Measurements from ENCODE around the gene GNAT2. TPM values are rescaled to one million over a fixed set of nuclear protein-coding genes. Genes with fewer than 3 reads are reported as not detected.

Gene GNAT2
- total RNA-seq, 1 donor from 2014 or later = not detected

GRCh38 chr1:109659997-109660690 lies 40.7 kb upstream of the GNAT2 start:
- H3K4me3 Mint-ChIP-seq (ENCODE audit: unreplicated experiment) = no peak overlapping the region
- DNase-seq (ENCODE audit: low spot score) = peak; percentile 38
- no peak overlapping the region for H3K27ac Mint-ChIP-seq (ENCODE audit: unreplicated experiment)
- no peaks in the 10 kb centered on the region for H3K9me3 Mint-ChIP-seq (ENCODE audit: low read depth)
- H3K36me3 Mint-ChIP-seq (ENCODE audit: low read depth) = peaks cover 1% of the 10 kb centered on the region
- H3K4me1 Mint-ChIP-seq (ENCODE audit: low read depth) = peaks cover 25% of the 10 kb centered on the region
- TF ChIP-seq, protein P1, sequence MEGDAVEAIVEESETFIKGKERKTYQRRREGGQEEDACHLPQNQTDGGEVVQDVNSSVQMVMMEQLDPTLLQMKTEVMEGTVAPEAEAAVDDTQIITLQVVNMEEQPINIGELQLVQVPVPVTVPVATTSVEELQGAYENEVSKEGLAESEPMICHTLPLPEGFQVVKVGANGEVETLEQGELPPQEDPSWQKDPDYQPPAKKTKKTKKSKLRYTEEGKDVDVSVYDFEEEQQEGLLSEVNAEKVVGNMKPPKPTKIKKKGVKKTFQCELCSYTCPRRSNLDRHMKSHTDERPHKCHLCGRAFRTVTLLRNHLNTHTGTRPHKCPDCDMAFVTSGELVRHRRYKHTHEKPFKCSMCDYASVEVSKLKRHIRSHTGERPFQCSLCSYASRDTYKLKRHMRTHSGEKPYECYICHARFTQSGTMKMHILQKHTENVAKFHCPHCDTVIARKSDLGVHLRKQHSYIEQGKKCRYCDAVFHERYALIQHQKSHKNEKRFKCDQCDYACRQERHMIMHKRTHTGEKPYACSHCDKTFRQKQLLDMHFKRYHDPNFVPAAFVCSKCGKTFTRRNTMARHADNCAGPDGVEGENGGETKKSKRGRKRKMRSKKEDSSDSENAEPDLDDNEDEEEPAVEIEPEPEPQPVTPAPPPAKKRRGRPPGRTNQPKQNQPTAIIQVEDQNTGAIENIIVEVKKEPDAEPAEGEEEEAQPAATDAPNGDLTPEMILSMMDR (IDR thresholded peaks at IDR 0.05) = no peak
- H3K27me3 Mint-ChIP-seq (ENCODE audit: low read depth) = no peaks in the 10 kb centered on the region

GRCh38 chr1:109659145-109659544 lies 39.7 kb upstream of the GNAT2 start:
- DNase-seq (ENCODE audit: low spot score) = no peak
- Mint-ChIP-seq H3K27ac (ENCODE audit: unreplicated experiment) (no peak overlapping the region), H3K4me1 (ENCODE audit: low read depth) (peaks cover 30% of the 10 kb centered on the region), H3K36me3 (ENCODE audit: low read depth) (peaks cover 1% of the 10 kb centered on the region), H3K4me3 (ENCODE audit: unreplicated experiment) (no peak overlapping the region), H3K9me3 (ENCODE audit: low read depth) (no peaks in the 10 kb centered on the region), H3K27me3 (ENCODE audit: low read depth) (no peaks in the 10 kb centered on the region)
- TF ChIP-seq, protein P1 (IDR thresholded peaks at IDR 0.05) = no peak

DNA sequence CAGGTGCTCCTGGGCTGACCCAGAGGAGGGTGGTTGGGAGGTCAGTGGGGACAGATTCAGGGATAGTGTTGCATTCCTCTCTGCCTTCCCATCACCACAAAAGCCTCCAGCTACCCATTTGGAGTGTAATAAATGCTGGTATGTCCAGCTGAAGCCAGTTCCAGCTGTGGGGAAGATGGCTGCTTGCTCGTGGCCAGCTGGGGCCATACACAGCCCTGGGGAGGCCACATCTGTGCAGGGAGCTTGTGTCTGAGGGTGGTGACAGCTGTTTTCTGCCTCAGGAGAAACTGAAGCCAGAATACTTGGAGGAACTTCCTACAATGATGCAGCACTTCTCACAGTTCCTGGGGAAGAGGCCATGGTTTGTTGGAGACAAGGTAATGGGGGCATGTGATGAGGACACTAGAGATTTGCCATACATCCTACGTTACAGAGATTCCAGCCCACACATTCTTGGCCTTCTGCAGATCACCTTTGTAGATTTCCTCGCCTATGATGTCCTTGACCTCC lies 39.2 kb upstream of the GNAT2 start:
- Mint-ChIP-seq H3K27me3 (ENCODE audit: low read depth) (no peaks in the 10 kb centered on the region), H3K4me3 (ENCODE audit: unreplicated experiment) (no peak overlapping the region), H3K27ac (ENCODE audit: unreplicated experiment) (no peak overlapping the region), H3K4me1 (ENCODE audit: low read depth) (peaks cover 24% of the 10 kb centered on the region), H3K9me3 (ENCODE audit: low read depth) (no peaks in the 10 kb centered on the region), H3K36me3 (ENCODE audit: low read depth) (peaks cover 1% of the 10 kb centered on the region)
- peak; percentile 29 for DNase-seq (ENCODE audit: low spot score)
- TF ChIP-seq, protein P1 (IDR thresholded peaks at IDR 0.05) = no peak

DNA sequence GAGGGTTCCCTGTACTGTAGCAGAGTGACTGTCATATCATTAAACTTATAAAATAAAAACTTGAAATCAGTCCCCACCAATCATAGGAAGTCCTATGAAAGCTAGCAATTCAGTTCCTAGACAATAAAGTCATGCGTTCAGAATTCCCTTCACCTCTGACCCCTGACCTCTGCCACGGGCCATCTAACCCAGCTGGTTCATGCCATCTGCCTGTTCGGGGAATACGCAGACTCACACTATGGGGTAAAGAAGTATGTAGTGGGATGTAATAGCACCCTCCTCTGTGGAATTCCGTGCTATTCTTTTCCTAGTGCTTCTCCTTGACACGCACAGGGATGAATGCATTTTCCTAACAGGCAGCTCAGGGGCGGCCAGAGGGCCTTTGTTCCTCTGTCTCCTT lies 38.6 kb upstream of the GNAT2 start:
- H3K4me3 Mint-ChIP-seq (ENCODE audit: unreplicated experiment) = no peak overlapping the region
- peak; percentile 20 for DNase-seq (ENCODE audit: low spot score)
- peaks cover 23% of the 10 kb centered on the region for H3K4me1 Mint-ChIP-seq (ENCODE audit: low read depth)
- no peak overlapping the region for H3K27ac Mint-ChIP-seq (ENCODE audit: unreplicated experiment)
- H3K27me3 Mint-ChIP-seq (ENCODE audit: low read depth) = no peaks in the 10 kb centered on the region
- no peaks in the 10 kb centered on the region for H3K9me3 Mint-ChIP-seq (ENCODE audit: low read depth)
- peaks cover 1% of the 10 kb centered on the region for H3K36me3 Mint-ChIP-seq (ENCODE audit: low read depth)
- TF ChIP-seq, protein P1 (IDR thresholded peaks at IDR 0.05) = no peak

GRCh38 chr1:109657395-109657794 lies 38.0 kb upstream of the GNAT2 start:
- Mint-ChIP-seq H3K9me3 (ENCODE audit: low read depth) (no peaks in the 10 kb centered on the region), H3K27ac (ENCODE audit: unreplicated experiment) (no peak overlapping the region), H3K36me3 (ENCODE audit: low read depth) (peaks cover 1% of the 10 kb centered on the region), H3K4me1 (ENCODE audit: low read depth) (peaks cover 23% of the 10 kb centered on the region), H3K27me3 (ENCODE audit: low read depth) (no peaks in the 10 kb centered on the region), H3K4me3 (ENCODE audit: unreplicated experiment) (no peak overlapping the region)
- TF ChIP-seq, protein P1 (IDR thresholded peaks at IDR 0.05) = no peak
- DNase-seq (ENCODE audit: low spot score) = peak; percentile 53

Data from chondrocyte (in vitro differentiated cells).